SK-N-SH (cell line): Measurements from ENCODE around the gene CASP9. TPM values are rescaled to one million over a fixed set of nuclear protein-coding genes. Genes with fewer than 3 reads are reported as not detected.
"Not testable (repeated sequence)": the region's sequence is repeated elsewhere in the genome, so short reads cannot be mapped to it uniquely, and the experiment has no call there.

ENCODE experiments used
- CTCF ChIA-PET: fragments of 300-600, 350-600 bp; formaldehyde crosslinking; extraction: SDS; loops from one replicate; lab custom pipeline; 2021; lab: Yijun Ruan, JAX
- POLR2A ChIA-PET: fragments of 350-600 bp; sonication (Branson Sonifier 250); formaldehyde crosslinking; extraction: SDS; loops from one replicate; lab custom pipeline; 2020; ENCODE audit warnings: antibody characterized with exemption, inconsistent platforms; lab: Yijun Ruan, JAX
- DNase-seq: peaks from one replicate; pipeline ENCODE4 v3.0.0; 2012
- H2AFZ ChIP-seq: fragments of 200-600 bp; sonication (generic); 2 replicates; pipeline ENCODE4 v1.8.1; 2016; ENCODE audit warnings: antibody characterized with exemption, mild to moderate bottlenecking, low read depth
- H3F3A ChIP-seq: fragments of 200-600 bp; sonication (generic); replicated peaks from 2 replicates; pipeline ENCODE3; 2016; ENCODE audit warnings: antibody characterized with exemption, mild to moderate bottlenecking; ENCODE audit not compliant: insufficient read depth
- H3K27ac ChIP-seq, 2 experiments: fragments of 200-500 bp in 1 of 2; fragments of 200-600 bp in 1 of 2; sonication (Bioruptor generic) in 1 of 2; sonication (generic), shearing (Covaris generic) in 1 of 2; 2 replicates each; pipeline versions ENCODE4 v1.5.1 to v1.6.1; 2014 to 2016; ENCODE audit warnings: low read depth in 2 of 2, inconsistent platforms in 1 of 2, low read length in 1 of 2, mild to moderate bottlenecking in 1 of 2, mixed read lengths in 1 of 2
- H3K27me3 ChIP-seq: fragments of 200-600 bp; sonication (generic), shearing (Covaris generic); 2 replicates; pipeline ENCODE4 v1.6.1; 2016; ENCODE audit warnings: mixed run types; ENCODE audit not compliant: insufficient read depth
- H3K36me3 ChIP-seq, 2 experiments: fragments of 200-500 bp in 1 of 2; fragments of 200-600 bp in 1 of 2; sonication (Bioruptor generic) in 1 of 2; sonication (generic) in 1 of 2; replicated peaks in 1 of 2; 2 replicates each; pipeline versions ENCODE3 to v1.5.1; 2014 to 2016; ENCODE audit warnings: low read length in 1 of 2, mild to moderate bottlenecking in 1 of 2; ENCODE audit not compliant: insufficient read depth in 2 of 2, control insufficient read depth in 1 of 2
- H3K4me1 ChIP-seq, 2 experiments: fragments of 200-500 bp in 1 of 2; fragments of 200-600 bp in 1 of 2; sonication (Bioruptor generic) in 1 of 2; sonication (generic), shearing (Covaris generic) in 1 of 2; 2 replicates each; pipeline versions ENCODE4 v1.5.1 to v1.6.1; 2014 to 2016; ENCODE audit warnings: low read depth in 1 of 2, low read length in 1 of 2, mixed run types in 1 of 2; ENCODE audit not compliant: insufficient read depth in 2 of 2, control insufficient read depth in 1 of 2
- H3K4me2 ChIP-seq: fragments of 200-600 bp; sonication (generic), shearing (Covaris generic); 2 replicates; pipeline ENCODE4 v1.6.1; 2017; ENCODE audit warnings: mixed run types
- H3K4me3 ChIP-seq, 2 experiments: fragments of 200-500 bp in 1 of 2; fragments of 200-600 bp in 1 of 2; sonication (Bioruptor generic) in 1 of 2; sonication (generic), shearing (Covaris generic) in 1 of 2; 2 replicates each; pipeline versions ENCODE4 v1.5.1 to v1.8.1; 2014 to 2016; ENCODE audit warnings: low read depth in 2 of 2, inconsistent platforms in 1 of 2, low read length in 1 of 2, mild to moderate bottlenecking in 1 of 2, mixed read lengths in 1 of 2, moderate library complexity in 1 of 2
- H3K79me2 ChIP-seq: fragments of 200-600 bp; sonication (generic); 2 replicates; pipeline ENCODE4 v1.8.1; 2017; ENCODE audit warnings: mild to moderate bottlenecking; ENCODE audit not compliant: insufficient read depth
- H3K9ac ChIP-seq: fragments of 200-600 bp; sonication (generic); 2 replicates; pipeline ENCODE4 v1.6.1; 2017; ENCODE audit warnings: mixed run types
- H3K9me2 ChIP-seq: fragments of 200-600 bp; sonication (generic); 2 replicates; pipeline ENCODE4 v1.6.1; 2017; ENCODE audit warnings: mixed run types
- H3K9me3 ChIP-seq: fragments of 200-600 bp; sonication (generic); 2 replicates; pipeline ENCODE4 v1.6.1; 2017; ENCODE audit warnings: mixed run types, mild to moderate bottlenecking, moderate library complexity
- H4K20me1 ChIP-seq: fragments of 200-600 bp; sonication (generic); 2 replicates; pipeline ENCODE4 v1.6.1; 2017; ENCODE audit warnings: mild to moderate bottlenecking, mixed run types; ENCODE audit not compliant: insufficient read depth
- CTCF ChIP-seq: fragments of 200-600 bp; sonication (generic); IDR thresholded peaks from 2 replicates; pipeline ENCODE4 v1.6.1; 2017; ENCODE audit warnings: antibody characterized with exemption, mild to moderate bottlenecking, moderate library complexity
- ELF1 ChIP-seq: IDR thresholded peaks from 2 replicates; pipeline ENCODE4 v1.4.0; 2012
- FOSL2 ChIP-seq: IDR thresholded peaks from 2 replicates; pipeline ENCODE4 v1.4.0; 2012; ENCODE audit warnings: low read depth, mild to moderate bottlenecking, moderate library complexity, borderline replicate concordance
- GABPA ChIP-seq: IDR thresholded peaks from 2 replicates; pipeline ENCODE4 v1.4.0; 2012; ENCODE audit warnings: low read depth, mild to moderate bottlenecking
- GATA2 ChIP-seq: sonication (generic); formaldehyde crosslinking; IDR thresholded peaks from 2 replicates; pipeline ENCODE4 v1.5.0; 2020; ENCODE audit warnings: mild to moderate bottlenecking, missing genetic modification reagents
- JUND ChIP-seq: IDR thresholded peaks from 2 replicates; pipeline ENCODE4 v1.4.0; 2012
- RAD21 ChIP-seq: IDR thresholded peaks from 2 replicates; pipeline ENCODE4 v1.6.1; 2012; ENCODE audit warnings: mild to moderate bottlenecking, low read length
- RCOR1 ChIP-seq: fragments of 150-350 bp; IDR thresholded peaks from 2 replicates; pipeline ENCODE4 v1.6.1; 2017; ENCODE audit warnings: antibody characterized with exemption, low read length
- REST ChIP-seq: IDR thresholded peaks from 2 replicates; pipeline ENCODE4 v1.6.1; 2012; ENCODE audit warnings: mild to moderate bottlenecking, low read depth, low read length, moderate library complexity
- RFX5 ChIP-seq: IDR thresholded peaks from 2 replicates; pipeline ENCODE4 v1.6.1; 2012; ENCODE audit warnings: mild to moderate bottlenecking, improper control_type of control experiment, low read length
- SIN3A ChIP-seq: IDR thresholded peaks from 2 replicates; pipeline ENCODE4 v1.6.1; 2012; ENCODE audit warnings: low read depth, mild to moderate bottlenecking, low read length, moderate library complexity, borderline replicate concordance
- SMC3 ChIP-seq: IDR thresholded peaks from 2 replicates; pipeline ENCODE4 v1.6.1; 2012; ENCODE audit warnings: low read depth, low read length, improper control_type of control experiment
- TAF1 ChIP-seq: IDR thresholded peaks from 2 replicates; pipeline ENCODE4 v1.6.1; 2012; ENCODE audit warnings: low read depth, mild to moderate bottlenecking, low read length, moderate library complexity, borderline replicate concordance
- TCF12 ChIP-seq: IDR thresholded peaks from 2 replicates; pipeline ENCODE4 v1.4.0; 2012
- WGBS: methylation state at CpG from one replicate; pipeline ENCODE4 v1.1.6; 2017; ENCODE audit warnings: low lambda C conversion rate; 5-methylcytosine and 5-hydroxymethylcytosine counted together
- polyA plus RNA-seq, 3 experiments: library from polyadenylated mRNA; depleted of rRNA; stranded (reverse); fragments of >200 nt; gene quantifications; 2 replicates each; pipeline ENCODE4 v1.2.3, GENCODE V29; 2012
- TF ChIP-seq, protein P1 (sequence below): IDR thresholded peaks from 2 replicates; pipeline ENCODE4 v1.4.0; 2012; ENCODE audit warnings: low read depth, borderline replicate concordance

Gene CASP9
- polyA plus RNA-seq, 1 of the 3 experiments (the other 2 are of a cell fraction) = 16.9 TPM

DNA sequence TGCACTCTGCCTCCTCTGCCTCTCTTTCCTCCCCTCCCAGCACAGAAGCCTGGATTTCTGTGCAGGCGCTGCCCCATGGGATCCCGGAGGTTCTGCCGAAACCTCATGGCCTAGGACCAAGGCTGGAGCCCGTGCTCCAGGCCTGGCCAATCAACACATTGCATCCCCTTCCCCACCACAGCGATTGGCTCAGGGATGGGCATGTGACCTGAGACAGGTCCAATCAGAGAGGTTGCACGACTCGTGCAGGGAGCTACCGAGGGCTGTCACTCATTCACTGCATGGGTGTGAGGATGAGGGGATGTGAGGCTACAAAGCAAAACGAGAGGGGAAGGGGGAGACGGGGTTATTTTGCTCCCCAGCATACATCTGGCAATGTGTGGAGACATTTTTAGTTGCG is 51.4 kb downstream of the CASP9 start:
- no peak for TF ChIP-seq REST
- no peak for TF ChIP-seq ELF1
- no peak for TF ChIP-seq SIN3A
- no peak for TF ChIP-seq CTCF
- no peak for TF ChIP-seq TAF1
- TF ChIP-seq, protein P1, sequence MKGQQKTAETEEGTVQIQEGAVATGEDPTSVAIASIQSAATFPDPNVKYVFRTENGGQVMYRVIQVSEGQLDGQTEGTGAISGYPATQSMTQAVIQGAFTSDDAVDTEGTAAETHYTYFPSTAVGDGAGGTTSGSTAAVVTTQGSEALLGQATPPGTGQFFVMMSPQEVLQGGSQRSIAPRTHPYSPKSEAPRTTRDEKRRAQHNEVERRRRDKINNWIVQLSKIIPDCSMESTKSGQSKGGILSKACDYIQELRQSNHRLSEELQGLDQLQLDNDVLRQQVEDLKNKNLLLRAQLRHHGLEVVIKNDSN = no peak
- TF ChIP-seq RAD21 = no peak
- no peak for TF ChIP-seq GABPA
- no peak for TF ChIP-seq TCF12
- TF ChIP-seq GATA2 (CRISPR knock-in tag) = no peak
- no peak for TF ChIP-seq JUND
- no peak for TF ChIP-seq SMC3
- TF ChIP-seq FOSL2 = no peak
- no peak for TF ChIP-seq RFX5
- no peak for TF ChIP-seq RCOR1
- Histone ChIP-seq H3K27ac (no peak overlapping the region), H3K9me2 (no peaks in the 10 kb centered on the region), H3K36me3 (no peaks in the 10 kb centered on the region), H3K79me2 (no peaks in the 10 kb centered on the region), H3K4me3 (no peak overlapping the region), H4K20me1 (no peaks in the 10 kb centered on the region), H3K4me2 (no peak overlapping the region), H3F3A (no peaks in the 10 kb centered on the region), H3K9me3 (no peaks in the 10 kb centered on the region), H3K4me1 (peaks cover 0 to 2% of the 10 kb centered on the region in 2 experiments; a peak in 1 of 4 replicates), H3K9ac (no peak overlapping the region), H3K27me3 (no peaks in the 10 kb centered on the region), H2AFZ (no peak overlapping the region)
- no peak for DNase-seq
- WGBS = 82% methylated on average over 11 of the region's 11 CpGs
- ChIA-PET CTCF (interaction anchor here (1.0 kb wide), 1 partner anchor 168 kb away, joined by 3 read pairs; no protein-coding TSS in a partner anchor), POLR2A (no interaction called here)

DNA sequence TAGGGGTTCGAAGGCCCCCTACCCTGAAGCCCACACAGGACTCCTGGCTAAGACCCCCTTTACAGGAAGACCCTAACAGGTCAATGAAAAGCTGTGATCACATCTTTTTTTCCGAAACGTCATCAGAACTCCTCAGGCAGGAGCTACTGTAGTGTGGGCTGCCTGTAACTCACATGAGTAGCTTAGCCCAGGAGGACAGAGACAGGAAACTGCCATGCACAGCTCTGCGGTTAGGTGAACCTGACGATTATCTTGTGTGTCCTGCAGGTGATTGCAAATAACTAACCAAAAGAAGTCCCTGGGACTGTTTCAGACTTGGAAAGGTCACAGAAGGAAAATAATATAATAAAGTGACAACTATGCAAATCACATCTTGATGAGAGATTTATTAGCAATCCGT is 52.3 kb downstream of the CASP9 start:
- H3K4me1 ChIP-seq, H3K4me3 ChIP-seq, H3K9me3 ChIP-seq, H3K27ac ChIP-seq, H3K27me3 ChIP-seq, DNase-seq, H3F3A ChIP-seq, H2AFZ ChIP-seq, H4K20me1 ChIP-seq, H3K4me2 ChIP-seq, H3K36me3 ChIP-seq, H3K9me2 ChIP-seq, H3K79me2 ChIP-seq, H3K9ac ChIP-seq, POLR2A ChIA-PET: not testable (repeated sequence)
- CTCF ChIA-PET = interaction anchor here (2.0 kb wide), 1 partner anchor 40 kb away, joined by 6 read pairs; no protein-coding TSS in a partner anchor
- WGBS = 71% methylated on average over 4 of the region's 6 CpGs

DNA sequence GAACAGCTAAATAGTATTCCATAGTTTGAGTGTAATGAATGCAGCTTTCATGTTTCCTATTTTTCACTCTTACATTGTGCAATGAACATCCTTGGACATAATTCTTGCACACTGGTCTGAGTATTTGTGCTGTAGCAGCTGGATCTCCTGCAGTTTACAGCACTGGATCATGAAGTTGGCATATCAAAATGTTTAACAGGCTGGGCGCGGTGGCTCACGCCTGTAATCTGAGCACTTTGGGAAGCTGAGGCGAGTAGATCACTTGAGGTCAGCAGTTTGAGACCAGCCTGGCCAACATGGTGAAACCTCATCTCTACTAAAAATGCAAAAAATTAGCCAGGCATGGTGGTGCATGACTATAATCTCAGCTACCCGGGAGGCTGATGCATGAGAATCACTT is 52.9 kb downstream of the CASP9 start:
- H3K36me3 ChIP-seq, H3F3A ChIP-seq, H3K9me3 ChIP-seq, H3K27ac ChIP-seq, POLR2A ChIA-PET, H3K9me2 ChIP-seq, H3K9ac ChIP-seq, H3K4me2 ChIP-seq, H3K4me1 ChIP-seq, DNase-seq, H3K27me3 ChIP-seq, H3K4me3 ChIP-seq, H4K20me1 ChIP-seq, H3K79me2 ChIP-seq, H2AFZ ChIP-seq: not testable (repeated sequence)
- CTCF ChIA-PET = interaction anchor here (2.0 kb wide), 1 partner anchor 40 kb away, joined by 6 read pairs; no protein-coding TSS in a partner anchor
- 88% methylated on average over 5 of the region's 5 CpGs for WGBS
